IMR-90 (cell line): ENCODE data around the gene EVI2A. TPM values are rescaled to one million over a fixed set of nuclear protein-coding genes. Genes with fewer than 3 reads are reported as not detected.

Experiments
- ATAC-seq: fragments of 200-7000 bp; cut with Tn5 transposase; 2 replicates; pipeline ENCODE4 v1.9.1; 2020; ENCODE audit warnings: low read depth, mild to moderate bottlenecking, moderate library complexity
- BruUV-seq: library from RNA; stranded (reverse); fragments of 400-500 nt; replicated peaks from 2 replicates; lab custom pipeline; 2021; lab: Mats Ljungman, UMichigan
- CTCF ChIA-PET: fragments of 300-600 bp; formaldehyde crosslinking; extraction: SDS; loops from one replicate; lab custom pipeline; 2021; ENCODE audit warnings: antibody characterized with exemption; lab: Yijun Ruan, JAX
- POLR2A ChIA-PET: fragments of 300-600 bp; sonication (Branson Sonifier 250); formaldehyde crosslinking; loops from one replicate; lab custom pipeline; 2022; ENCODE audit warnings: antibody characterized with exemption; ENCODE audit not compliant: unreplicated experiment; lab: Charles Lee
- DNase-seq: peaks from one replicate; pipeline ENCODE4 v3.0.0; 2013
- H2AFZ ChIP-seq: replicated peaks from 2 replicates; pipeline ENCODE3; 2013; ENCODE audit warnings: low read length, mild to moderate bottlenecking; ENCODE audit not compliant: poor library complexity
- H2AK5ac ChIP-seq: 2 replicates; pipeline ENCODE4 v1.6.1; 2013; ENCODE audit warnings: low read depth, low read length, inconsistent platforms
- H2AK9ac ChIP-seq: replicated peaks from 2 replicates; pipeline ENCODE3; 2013; ENCODE audit warnings: mild to moderate bottlenecking, low read depth, low read length, moderate library complexity; ENCODE audit not compliant: poor library complexity
- H2BK120ac ChIP-seq: 2 replicates; pipeline ENCODE4 v1.6.1; 2013; ENCODE audit warnings: low read depth, low read length, inconsistent platforms
- H2BK15ac ChIP-seq: 3 replicates; pipeline ENCODE4 v1.6.1; 2013; ENCODE audit warnings: low read depth, low read length, inconsistent platforms
- H2BK20ac ChIP-seq: 2 replicates; pipeline ENCODE4 v1.6.1; 2013; ENCODE audit warnings: low read depth, mild to moderate bottlenecking, inconsistent platforms, low read length, moderate library complexity
- H2BK5ac ChIP-seq: 2 replicates; pipeline ENCODE4 v1.6.1; 2013; ENCODE audit warnings: mild to moderate bottlenecking, low read depth, low read length, inconsistent platforms; ENCODE audit not compliant: poor library complexity, severe bottlenecking
- H3K14ac ChIP-seq: replicated peaks from 2 replicates; pipeline ENCODE4 v1.6.1; 2013; ENCODE audit warnings: low read depth, low read length, inconsistent platforms
- H3K18ac ChIP-seq: 2 replicates; pipeline ENCODE4 v1.6.1; 2013; ENCODE audit warnings: low read depth, low read length, control low read depth
- H3K23ac ChIP-seq: 2 replicates; pipeline ENCODE4 v1.6.1; 2013; ENCODE audit warnings: low read depth, low read length, inconsistent platforms
- H3K27ac ChIP-seq: 2 replicates; pipeline ENCODE4 v1.5.1; 2013; ENCODE audit warnings: mild to moderate bottlenecking, control low read depth, low read length; ENCODE audit not compliant: insufficient read depth
- H3K27me3 ChIP-seq: 2 replicates; pipeline ENCODE4 v1.6.1; 2013; ENCODE audit warnings: low read length; ENCODE audit not compliant: control insufficient read depth, insufficient read depth
- H3K36me3 ChIP-seq: 2 replicates; pipeline ENCODE4 v1.6.1; 2013; ENCODE audit warnings: low read length, mixed read lengths; ENCODE audit not compliant: control insufficient read depth, insufficient read depth
- H3K4ac ChIP-seq: 2 replicates; pipeline ENCODE4 v1.6.1; 2013; ENCODE audit warnings: low read depth, low read length, inconsistent platforms
- H3K4me1 ChIP-seq: 2 replicates; pipeline ENCODE4 v1.6.1; 2013; ENCODE audit warnings: low read length, mixed read lengths; ENCODE audit not compliant: control insufficient read depth, insufficient read depth
- H3K4me2 ChIP-seq: 2 replicates; pipeline ENCODE4 v1.6.1; 2013; ENCODE audit warnings: low read depth, mild to moderate bottlenecking, control low read depth, low read length, moderate library complexity
- H3K4me3 ChIP-seq: 2 replicates; pipeline ENCODE4 v1.5.1; 2013; ENCODE audit warnings: low read depth, mild to moderate bottlenecking, control low read depth, low read length, moderate library complexity; ENCODE audit not compliant: insufficient read depth
- H3K56ac ChIP-seq: 2 replicates; pipeline ENCODE4 v1.6.1; 2013; ENCODE audit warnings: low read length, inconsistent platforms; ENCODE audit not compliant: insufficient read depth; ENCODE audit errors: extremely low read depth
- H3K79me1 ChIP-seq, 2 experiments: 2 replicates each; pipeline ENCODE4 v1.6.1; 2013; ENCODE audit warnings: low read length in 2 of 2, inconsistent platforms in 1 of 2, low read depth in 1 of 2
- H3K9ac ChIP-seq: 2 replicates; pipeline ENCODE4 v1.6.1; 2013; ENCODE audit warnings: low read depth, low read length, control low read depth
- H3K9me1 ChIP-seq: 2 replicates; pipeline ENCODE4 v1.6.1; 2013; ENCODE audit warnings: low read length, inconsistent platforms; ENCODE audit not compliant: insufficient read depth
- H3K9me3 ChIP-seq: 2 replicates; pipeline ENCODE4 v1.6.1; 2013; ENCODE audit warnings: low read length; ENCODE audit not compliant: control insufficient read depth, insufficient read depth
- H4K20me1 ChIP-seq: 2 replicates; pipeline ENCODE4 v1.6.1; 2013; ENCODE audit warnings: low read length, inconsistent platforms; ENCODE audit not compliant: insufficient read depth
- H4K5ac ChIP-seq: 2 replicates; pipeline ENCODE4 v1.6.1; 2013; ENCODE audit warnings: mild to moderate bottlenecking, low read depth, low read length, control low read depth
- H4K8ac ChIP-seq, 2 experiments: 2 replicates each; pipeline ENCODE4 v1.6.1; 2013; ENCODE audit warnings: low read depth in 2 of 2, low read length in 2 of 2, control low read depth in 1 of 2, inconsistent platforms in 1 of 2
- H4K91ac ChIP-seq: 2 replicates; pipeline ENCODE4 v1.6.1; 2013; ENCODE audit warnings: low read depth, low read length, inconsistent platforms; ENCODE audit not compliant: insufficient read depth
- BHLHE40 ChIP-seq: fragments of 150-350 bp; IDR thresholded peaks from 2 replicates; pipeline ENCODE4 v1.6.1; 2016; ENCODE audit warnings: mild to moderate bottlenecking, low read depth, low read length
- CEBPB ChIP-seq: IDR thresholded peaks from 2 replicates; pipeline ENCODE4 v1.6.1; 2012; ENCODE audit warnings: low read depth, low read length, improper control_type of control experiment
- CHD1 ChIP-seq: IDR thresholded peaks from 2 replicates; pipeline ENCODE4 v1.6.1; 2012; ENCODE audit warnings: low read depth, low read length, improper control_type of control experiment
- CTCF ChIP-seq: conservative IDR thresholded peaks from 2 replicates; pipeline ENCODE4 v1.5.1; 2012; ENCODE audit warnings: mild to moderate bottlenecking, low read depth, low read length, improper control_type of control experiment
- FOS ChIP-seq: fragments of 150-350 bp; IDR thresholded peaks from 2 replicates; pipeline ENCODE4 v1.6.1; 2016; ENCODE audit warnings: low read depth, low read length
- MAFK ChIP-seq: IDR thresholded peaks from 2 replicates; pipeline ENCODE4 v1.6.1; 2012; ENCODE audit warnings: low read depth, low read length, improper control_type of control experiment
- MAZ ChIP-seq: IDR thresholded peaks from 2 replicates; pipeline ENCODE4 v1.6.1; 2012; ENCODE audit warnings: low read depth, mild to moderate bottlenecking, low read length, improper control_type of control experiment, moderate library complexity, borderline replicate concordance
- MXI1 ChIP-seq: IDR thresholded peaks from 2 replicates; pipeline ENCODE4 v1.6.1; 2012; ENCODE audit warnings: low read depth, mild to moderate bottlenecking, low read length, moderate library complexity, borderline replicate concordance
- NFE2L2 ChIP-seq: fragments of 150-350 bp; IDR thresholded peaks from 2 replicates; pipeline ENCODE4 v1.6.1; 2016; ENCODE audit warnings: low read depth, mild to moderate bottlenecking, low read length
- POLR2A ChIP-seq: IDR thresholded peaks from 2 replicates; pipeline ENCODE4 v1.6.1; 2012; ENCODE audit warnings: mild to moderate bottlenecking, low read depth, low read length
- RAD21 ChIP-seq: IDR thresholded peaks from 2 replicates; pipeline ENCODE4 v1.6.1; 2012; ENCODE audit warnings: low read length, improper control_type of control experiment
- RCOR1 ChIP-seq: IDR thresholded peaks from 2 replicates; pipeline ENCODE4 v1.6.1; 2012; ENCODE audit warnings: mild to moderate bottlenecking, low read length, improper control_type of control experiment; ENCODE audit not compliant: insufficient replicate concordance
- RFX5 ChIP-seq: IDR thresholded peaks from 2 replicates; pipeline ENCODE4 v1.8.0; 2012; ENCODE audit warnings: low read depth, mild to moderate bottlenecking, low read length, moderate library complexity
- SMC3 ChIP-seq: fragments of 150-350 bp; IDR thresholded peaks from 2 replicates; pipeline ENCODE4 v1.6.1; 2016; ENCODE audit warnings: low read depth, mild to moderate bottlenecking, antibody characterized with exemption, low read length, moderate library complexity
- USF2 ChIP-seq: fragments of 150-350 bp; IDR thresholded peaks from 2 replicates; pipeline ENCODE4 v1.6.1; 2017; ENCODE audit warnings: mild to moderate bottlenecking, antibody characterized with exemption, low read length, low read depth
- WGBS, 2 experiments: methylation state at CpG; one replicate each; pipeline versions ENCODE4 v1.1.5 to v1.1.7; 2013; ENCODE audit warnings: missing lambda C conversion rate in 2 of 2; ENCODE audit not compliant: insufficient read length in 1 of 2; ENCODE audit errors: extremely low coverage in 2 of 2; 5-methylcytosine and 5-hydroxymethylcytosine counted together
- dilution Hi-C: fragments of 300-500 bp; cut with HindIII; formaldehyde crosslinking; loops from one replicate; pipeline ENCODE4 v1.14.3; 2018; ENCODE audit warnings: low sequenced_read_pairs; ENCODE audit not compliant: unreplicated experiment
- in situ Hi-C: fragments of 300-500 bp; cut with MboI; formaldehyde crosslinking; loops from 3 replicates; pipeline ENCODE4 v1.14.3; 2019; ENCODE audit warnings: low sequenced_read_pairs, inconsistent platforms, mixed read lengths
- intact Hi-C: fragments of 100-400 bp; cut with micrococcal nuclease; formaldehyde crosslinking; loops from 2 replicates; pipeline ENCODE4 v1.10.0; 2022
- polyA plus RNA-seq, 3 experiments: library from polyadenylated mRNA; depleted of rRNA; stranded (reverse); fragments of >200 nt; gene quantifications; 2 replicates each; pipeline ENCODE4 v1.2.3, GENCODE V29; 2012; ENCODE audit warnings: low replicate concordance in 1 of 3
- total RNA-seq: library from RNA; depleted of rRNA; stranded (reverse); fragments of >200 nt; gene quantifications from 2 replicates; pipeline ENCODE4 v1.2.3, GENCODE V29; 2012
- TF ChIP-seq, protein P1 (sequence below): fragments of 150-350 bp; IDR thresholded peaks from 2 replicates; pipeline ENCODE4 v1.6.1; 2016; ENCODE audit warnings: low read depth, mild to moderate bottlenecking, low read length, moderate library complexity, borderline replicate concordance

The EVI2A gene
- total and polyA plus RNA-seq, 2 of the 4 experiments (the other 2 are of a cell fraction), result 0.50 to 0.90 TPM

- dilution Hi-C loops, result no loop called here
- H2AK9ac ChIP-seq, result no peak overlapping the region
- H2BK20ac ChIP-seq, result no peak overlapping the region
- no peak overlapping the region for H4K5ac ChIP-seq
- no TSS peak for BruUV-seq
- TF ChIP-seq MAFK (no peak), CTCF (no peak), RAD21 (no peak), BHLHE40 (no peak), FOS (no peak), SMC3 (no peak), RFX5 (no peak), RCOR1 (no peak), CEBPB (no peak), POLR2A (no peak), CHD1 (no peak), MXI1 (no peak), USF2 (no peak), NFE2L2 (no peak), MAZ (no peak)
- TF ChIP-seq, protein P1, sequence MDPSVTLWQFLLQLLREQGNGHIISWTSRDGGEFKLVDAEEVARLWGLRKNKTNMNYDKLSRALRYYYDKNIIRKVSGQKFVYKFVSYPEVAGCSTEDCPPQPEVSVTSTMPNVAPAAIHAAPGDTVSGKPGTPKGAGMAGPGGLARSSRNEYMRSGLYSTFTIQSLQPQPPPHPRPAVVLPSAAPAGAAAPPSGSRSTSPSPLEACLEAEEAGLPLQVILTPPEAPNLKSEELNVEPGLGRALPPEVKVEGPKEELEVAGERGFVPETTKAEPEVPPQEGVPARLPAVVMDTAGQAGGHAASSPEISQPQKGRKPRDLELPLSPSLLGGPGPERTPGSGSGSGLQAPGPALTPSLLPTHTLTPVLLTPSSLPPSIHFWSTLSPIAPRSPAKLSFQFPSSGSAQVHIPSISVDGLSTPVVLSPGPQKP, result no peak
- H2BK15ac ChIP-seq, result no peak overlapping the region
- H3K27ac ChIP-seq, result no peak overlapping the region
- ATAC-seq, result no peak
- H3K79me1 ChIP-seq, result peaks cover 9 to 35% of the 10 kb centered on the region in 2 experiments
- H3K4me2 ChIP-seq, result no peak overlapping the region
- no peaks in the 10 kb centered on the region for H3K9me3 ChIP-seq
- no CpG with 5 or more reads among the region's 2 CpGs for WGBS, 2 experiments
- CTCF ChIA-PET, result no interaction called here
- H3K4me3 ChIP-seq, result no peak overlapping the region
- no peaks in the 10 kb centered on the region; the same call in 1 of the 2 replicates for H3K9me1 ChIP-seq
- H3K4ac ChIP-seq, result no peak overlapping the region
- in situ Hi-C loops, result no loop called here
- H3K18ac ChIP-seq, result no peak overlapping the region
- no peak for DNase-seq
- no peaks in the 10 kb centered on the region; the same call in 1 of the 2 replicates for H3K36me3 ChIP-seq
- no peak overlapping the region for H4K8ac ChIP-seq
- H3K23ac ChIP-seq, result no peak overlapping the region
- H2AFZ ChIP-seq, result no peak overlapping the region
- intact Hi-C loops, result no loop called here
- H2AK5ac ChIP-seq, result no peak overlapping the region
- POLR2A ChIA-PET, result no interaction called here
- H3K27me3 ChIP-seq, result no peaks in the 10 kb centered on the region
- H2BK5ac ChIP-seq, result no peak overlapping the region
- no peaks in the 10 kb centered on the region; the same call in 1 of the 2 replicates for H4K20me1 ChIP-seq
- H4K91ac ChIP-seq, result no peak overlapping the region
- H2BK120ac ChIP-seq, result no peak overlapping the region
- H3K9ac ChIP-seq, result no peak overlapping the region
- no peak overlapping the region for H3K56ac ChIP-seq
- H3K4me1 ChIP-seq, result no peaks in the 10 kb centered on the region
- no peak overlapping the region for H3K14ac ChIP-seq
Observed at GRCh38 chr17:31296142-31296541, 25.3 kb downstream of the EVI2A start.
